ENCODE results near the gene ARHGEF19. TPM values are rescaled to one million over a fixed set of nuclear protein-coding genes. Genes with fewer than 3 reads are reported as not detected.

The ARHGEF19 gene
- total RNA-seq, 4 donors from 2014 or later, result 1.1 to 16.0 (median 3.3) TPM

DNA sequence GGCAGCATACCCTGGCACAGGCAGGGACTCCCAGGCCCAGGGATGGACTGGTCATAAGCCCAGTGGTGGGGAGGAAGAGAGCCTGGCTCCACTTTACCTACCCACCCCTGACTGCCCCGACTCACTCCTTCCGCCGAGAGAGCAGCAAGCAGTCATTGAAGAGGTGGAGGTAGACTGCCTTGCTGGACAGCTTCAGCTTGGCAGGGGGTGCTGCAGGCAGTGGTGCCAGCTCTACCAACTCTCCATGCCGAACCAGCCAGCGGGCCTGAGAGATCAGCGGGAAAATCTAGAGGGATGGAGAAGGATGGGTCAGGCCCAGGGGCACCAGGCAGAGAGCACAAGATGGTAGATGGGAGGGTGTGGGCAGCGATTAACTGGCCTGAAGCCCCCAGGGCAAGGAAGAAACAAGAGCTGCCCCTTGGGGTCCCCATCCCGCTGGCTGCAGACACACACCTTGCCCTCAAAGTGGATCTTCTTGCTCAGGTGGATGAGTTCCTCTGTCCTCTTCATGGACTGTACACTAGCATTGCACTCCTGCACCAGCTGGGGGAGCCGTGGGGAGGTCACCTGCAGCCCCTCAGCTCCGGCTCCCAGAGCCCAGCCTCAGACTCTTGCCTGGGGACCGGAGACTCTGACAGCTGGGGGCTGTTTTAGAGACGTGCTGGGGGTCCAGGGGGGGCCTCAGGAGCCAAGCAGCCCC lies 7.7 kb downstream of the ARHGEF19 start:
- TF ChIP-seq, protein P1, sequence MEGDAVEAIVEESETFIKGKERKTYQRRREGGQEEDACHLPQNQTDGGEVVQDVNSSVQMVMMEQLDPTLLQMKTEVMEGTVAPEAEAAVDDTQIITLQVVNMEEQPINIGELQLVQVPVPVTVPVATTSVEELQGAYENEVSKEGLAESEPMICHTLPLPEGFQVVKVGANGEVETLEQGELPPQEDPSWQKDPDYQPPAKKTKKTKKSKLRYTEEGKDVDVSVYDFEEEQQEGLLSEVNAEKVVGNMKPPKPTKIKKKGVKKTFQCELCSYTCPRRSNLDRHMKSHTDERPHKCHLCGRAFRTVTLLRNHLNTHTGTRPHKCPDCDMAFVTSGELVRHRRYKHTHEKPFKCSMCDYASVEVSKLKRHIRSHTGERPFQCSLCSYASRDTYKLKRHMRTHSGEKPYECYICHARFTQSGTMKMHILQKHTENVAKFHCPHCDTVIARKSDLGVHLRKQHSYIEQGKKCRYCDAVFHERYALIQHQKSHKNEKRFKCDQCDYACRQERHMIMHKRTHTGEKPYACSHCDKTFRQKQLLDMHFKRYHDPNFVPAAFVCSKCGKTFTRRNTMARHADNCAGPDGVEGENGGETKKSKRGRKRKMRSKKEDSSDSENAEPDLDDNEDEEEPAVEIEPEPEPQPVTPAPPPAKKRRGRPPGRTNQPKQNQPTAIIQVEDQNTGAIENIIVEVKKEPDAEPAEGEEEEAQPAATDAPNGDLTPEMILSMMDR (IDR thresholded peaks at IDR 0.05; ENCODE audit: low read depth), result no peak

DNA sequence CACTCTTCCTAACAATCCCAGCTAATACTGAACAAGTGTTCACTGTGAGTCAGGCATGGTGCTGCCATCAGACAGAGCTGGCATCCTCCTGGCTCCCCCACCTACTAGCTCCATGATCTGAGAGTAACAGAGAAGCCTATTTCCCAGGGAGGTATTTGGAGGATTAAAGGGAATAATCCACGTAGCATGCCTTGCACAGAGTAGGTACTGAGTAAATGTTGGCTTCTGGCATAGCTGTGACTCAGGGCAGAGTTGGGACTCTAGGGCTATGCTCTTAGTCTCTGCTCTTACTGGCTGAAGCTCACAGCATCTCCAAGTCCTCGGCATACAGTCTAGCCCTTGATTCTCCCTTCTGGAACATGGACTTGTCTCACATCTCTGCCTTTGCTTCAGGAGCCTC lies 8.2 kb downstream of the ARHGEF19 start:
- TF ChIP-seq, protein P1 (IDR thresholded peaks at IDR 0.05; ENCODE audit: low read depth), result no peak

DNA sequence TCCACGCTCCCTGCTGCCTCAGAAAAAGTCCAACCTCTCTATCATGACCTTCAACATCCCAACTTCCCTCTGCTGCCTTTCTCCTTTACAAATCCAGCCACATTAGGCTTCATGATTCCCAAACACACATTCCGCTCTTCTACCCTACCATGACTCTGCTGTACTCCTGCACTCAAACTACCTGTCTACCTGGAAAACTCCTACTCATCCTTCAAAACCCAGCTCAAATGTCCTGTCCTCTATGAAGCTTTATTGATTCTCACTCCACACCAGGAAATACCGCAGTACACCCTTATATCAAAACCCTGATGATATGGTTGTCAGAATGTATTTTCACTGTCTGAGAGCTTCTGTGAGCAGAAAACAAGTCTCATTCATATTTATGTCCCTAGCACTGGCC lies 8.9 kb downstream of the ARHGEF19 start:
- TF ChIP-seq, protein P1 (IDR thresholded peaks at IDR 0.05; ENCODE audit: low read depth), result no peak

DNA sequence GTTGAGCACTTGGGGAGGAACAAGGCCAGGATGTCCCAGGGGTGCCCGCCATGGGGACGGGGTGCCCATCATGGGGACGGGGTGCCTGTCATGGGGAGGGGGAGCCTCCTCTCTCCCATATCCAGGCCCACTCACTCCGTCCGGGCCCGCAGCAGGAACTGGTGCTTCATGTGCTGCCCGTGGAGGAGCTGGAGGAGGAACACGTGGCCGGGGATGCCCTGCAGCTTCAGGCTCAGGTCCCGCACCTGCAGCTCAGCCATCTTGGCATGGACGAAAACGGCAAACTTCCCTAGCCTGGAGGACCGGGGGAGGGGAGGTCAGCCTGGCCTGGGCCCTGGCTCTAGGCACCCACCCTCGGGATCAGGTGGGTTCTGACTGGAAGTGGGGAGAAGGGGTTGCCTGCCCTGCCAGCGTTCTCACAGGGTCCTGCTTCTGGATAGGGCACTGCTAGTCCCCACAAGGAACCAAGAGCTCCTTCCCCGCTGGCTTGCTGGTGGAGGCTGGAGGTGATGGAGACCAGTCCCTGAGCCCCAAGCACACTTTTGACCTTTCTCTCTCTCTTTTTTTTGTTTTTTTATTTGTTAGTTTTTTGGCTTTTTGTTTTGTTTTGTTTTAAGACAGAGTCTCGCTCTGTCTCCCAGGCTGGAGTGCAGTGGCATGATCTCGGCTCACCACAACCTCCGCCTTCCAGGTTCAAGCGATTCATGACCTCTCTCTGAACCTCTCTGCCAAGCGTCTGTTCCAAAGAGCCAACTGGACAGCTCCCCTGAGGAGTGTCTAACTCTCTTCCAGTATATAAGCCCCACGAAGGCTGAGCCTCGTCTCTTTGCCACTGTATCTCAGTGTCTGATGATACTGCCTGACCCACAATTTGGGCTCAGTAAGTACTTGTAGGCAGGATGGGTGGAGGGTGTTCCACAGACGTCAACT lies 9.9 kb downstream of the ARHGEF19 start:
- TF ChIP-seq, protein P1 (IDR thresholded peaks at IDR 0.05; ENCODE audit: low read depth), result no peak

DNA sequence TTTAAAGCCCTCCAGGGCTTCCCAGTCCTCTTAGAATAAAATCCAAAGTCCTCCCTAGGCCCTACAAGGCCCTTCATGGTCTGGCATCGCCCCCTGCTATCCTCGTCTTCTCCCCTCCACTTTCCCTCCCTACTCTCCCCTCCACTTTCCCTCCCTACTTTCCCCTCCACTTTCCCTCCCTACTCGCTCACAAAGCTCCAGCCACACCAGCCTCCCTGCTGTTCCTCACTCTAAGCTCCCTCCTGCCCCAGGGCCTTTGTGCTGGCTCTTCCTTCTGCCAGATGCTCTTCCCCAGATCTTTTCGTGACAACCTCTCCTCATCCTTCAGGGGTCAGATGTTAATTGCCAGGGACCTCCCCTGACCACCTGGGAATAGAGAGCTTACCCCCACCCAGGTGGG lies 12.8 kb downstream of the ARHGEF19 start:
- TF ChIP-seq, protein P1 (IDR thresholded peaks at IDR 0.05; ENCODE audit: low read depth), result no peak

DNA sequence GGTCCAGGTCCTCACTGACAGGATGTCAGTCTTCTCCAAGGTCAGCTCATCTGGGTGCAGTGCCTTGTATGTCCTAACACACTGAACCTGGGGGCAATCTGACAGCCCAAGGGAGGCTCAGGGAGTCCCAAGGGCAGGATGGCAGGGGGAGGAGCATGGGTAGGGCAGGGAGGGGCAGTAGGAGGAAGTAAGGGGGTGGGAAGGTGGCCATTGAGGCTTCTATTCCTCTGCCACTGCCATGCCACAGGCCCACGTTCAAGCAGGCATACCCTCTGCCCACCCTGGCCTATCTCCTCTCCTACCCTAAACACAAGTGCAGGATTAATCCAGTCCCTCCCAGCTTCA lies 13.3 kb downstream of the ARHGEF19 start:
- TF ChIP-seq, protein P1 (IDR thresholded peaks at IDR 0.05; ENCODE audit: low read depth), result no peak

DNA sequence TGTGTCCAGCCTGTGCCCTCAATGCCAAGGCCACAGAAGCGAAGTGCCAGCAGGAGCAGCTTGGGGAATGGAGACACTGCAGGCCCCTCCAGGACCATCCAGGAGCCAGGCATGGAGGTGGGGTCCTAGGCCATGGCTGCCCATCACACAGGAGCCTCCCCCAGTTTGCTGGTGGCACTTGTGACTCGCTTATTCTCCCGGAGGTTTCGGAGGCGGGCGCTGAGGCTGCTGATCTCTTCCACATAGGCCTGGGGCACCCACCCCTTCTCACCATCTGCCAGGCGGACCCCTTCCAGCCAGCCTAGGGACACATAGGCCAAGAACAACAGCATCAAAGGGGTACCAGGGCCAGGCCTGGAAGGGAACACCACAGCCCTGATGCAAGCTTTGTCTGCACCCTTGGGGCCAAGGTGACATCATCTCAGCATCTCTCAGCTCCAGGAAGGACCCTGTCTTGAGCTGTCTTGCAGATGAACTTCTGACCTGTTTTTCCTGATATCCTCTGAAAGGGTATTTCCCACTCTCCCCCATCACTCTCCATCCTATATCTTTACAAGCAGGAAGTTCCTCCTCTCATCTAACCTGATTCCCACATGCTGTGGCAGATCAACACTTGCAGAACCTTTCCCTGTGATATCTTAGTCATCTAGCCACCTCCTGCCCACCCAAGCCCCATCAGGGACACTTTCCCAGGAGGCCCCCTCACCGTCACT lies 13.9 kb downstream of the ARHGEF19 start:
- TF ChIP-seq, protein P1 (IDR thresholded peaks at IDR 0.05; ENCODE audit: low read depth), result no peak
